Gastroesophageal sphincter (tissue), 4 donors: ENCODE results near the gene GNAO1. TPM values are rescaled to one million over a fixed set of nuclear protein-coding genes. Genes with fewer than 3 reads are reported as not detected.

ENCODE experiments used
- ATAC-seq: fragments of 150-250 bp; one replicate; pipeline ENCODE4 v1.9.1; 2016; ENCODE audit warnings: mild to moderate bottlenecking, moderate library complexity
- H3K27ac ChIP-seq, 4 donors: fragments of 200-600 bp; sonication (generic) in 3 of 4; 1 replicate in 3 of 4; 2 replicates in 1 of 4; pipeline ENCODE4 v1.5.1; 2016 to 2019
- H3K27me3 ChIP-seq: fragments of 200-600 bp; sonication (generic); one replicate; pipeline ENCODE4 v1.5.1; 2019
- H3K36me3 ChIP-seq, 2 donors: fragments of 200-600 bp; sonication (generic); one replicate each; pipeline ENCODE4 v1.5.1; 2019; ENCODE audit warnings: control low read depth in 1 of 2
- H3K4me1 ChIP-seq, 3 donors: fragments of 200-600 bp; sonication (generic); 1 replicate in 2 of 3; 2 replicates in 1 of 3; pipeline ENCODE4 v1.5.1; 2016 to 2019; ENCODE audit warnings: control low read depth in 2 of 3
- H3K4me3 ChIP-seq, 2 donors: fragments of 200-600 bp; sonication (generic); one replicate each; pipeline ENCODE4 v1.5.1; 2019; ENCODE audit warnings: mild to moderate bottlenecking in 1 of 2, moderate library complexity in 1 of 2
- H3K9me3 ChIP-seq, 3 donors: fragments of 200-600 bp; sonication (generic); one replicate each; pipeline ENCODE4 v1.5.1; 2017 to 2019; ENCODE audit warnings: control low read depth in 2 of 3
- EP300 ChIP-seq: sonication (generic); formaldehyde crosslinking; IDR thresholded peaks from one replicate; pipeline ENCODE4 v1.6.1; 2017; ENCODE audit warnings: antibody characterized with exemption, mild to moderate bottlenecking
- POLR2A ChIP-seq, 2 donors: fragments of 450-650 bp; IDR thresholded peaks; one replicate each; pipeline ENCODE4 v1.6.1; 2017; ENCODE audit warnings: antibody characterized with exemption in 2 of 2, mild to moderate bottlenecking in 2 of 2, moderate library complexity in 1 of 2
- POLR2AphosphoS5 ChIP-seq: sonication (generic); formaldehyde crosslinking; IDR thresholded peaks from one replicate; pipeline ENCODE4 v1.6.1; 2017; ENCODE audit warnings: antibody characterized with exemption
- WGBS, 2 donors: methylation state at CpG; one replicate each; pipeline ENCODE4 v1.1.5; 2018; ENCODE audit warnings: low coverage in 1 of 2; 5-methylcytosine and 5-hydroxymethylcytosine counted together
- total RNA-seq, 4 donors: library from RNA; depleted of rRNA; stranded (reverse); fragments of >200 nt; gene quantifications; one replicate each; pipeline ENCODE4 v1.1.0, GENCODE V29; 2016
- TF ChIP-seq, protein P1 (sequence below), 4 experiments: fragments of 200-600 bp in 2 of 4; fragments of 450-650 bp in 2 of 4; sonication (generic) in 1 of 4; IDR thresholded peaks; one replicate each; pipeline ENCODE4 v1.5.1; 2017 to 2019; ENCODE audit warnings: antibody characterized with exemption in 4 of 4, mild to moderate bottlenecking in 2 of 4, moderate library complexity in 2 of 4

The GNAO1 gene
- total RNA-seq, 4 donors from 2014 or later = 3.4 to 21.0 (median 11.0) TPM

DNA sequence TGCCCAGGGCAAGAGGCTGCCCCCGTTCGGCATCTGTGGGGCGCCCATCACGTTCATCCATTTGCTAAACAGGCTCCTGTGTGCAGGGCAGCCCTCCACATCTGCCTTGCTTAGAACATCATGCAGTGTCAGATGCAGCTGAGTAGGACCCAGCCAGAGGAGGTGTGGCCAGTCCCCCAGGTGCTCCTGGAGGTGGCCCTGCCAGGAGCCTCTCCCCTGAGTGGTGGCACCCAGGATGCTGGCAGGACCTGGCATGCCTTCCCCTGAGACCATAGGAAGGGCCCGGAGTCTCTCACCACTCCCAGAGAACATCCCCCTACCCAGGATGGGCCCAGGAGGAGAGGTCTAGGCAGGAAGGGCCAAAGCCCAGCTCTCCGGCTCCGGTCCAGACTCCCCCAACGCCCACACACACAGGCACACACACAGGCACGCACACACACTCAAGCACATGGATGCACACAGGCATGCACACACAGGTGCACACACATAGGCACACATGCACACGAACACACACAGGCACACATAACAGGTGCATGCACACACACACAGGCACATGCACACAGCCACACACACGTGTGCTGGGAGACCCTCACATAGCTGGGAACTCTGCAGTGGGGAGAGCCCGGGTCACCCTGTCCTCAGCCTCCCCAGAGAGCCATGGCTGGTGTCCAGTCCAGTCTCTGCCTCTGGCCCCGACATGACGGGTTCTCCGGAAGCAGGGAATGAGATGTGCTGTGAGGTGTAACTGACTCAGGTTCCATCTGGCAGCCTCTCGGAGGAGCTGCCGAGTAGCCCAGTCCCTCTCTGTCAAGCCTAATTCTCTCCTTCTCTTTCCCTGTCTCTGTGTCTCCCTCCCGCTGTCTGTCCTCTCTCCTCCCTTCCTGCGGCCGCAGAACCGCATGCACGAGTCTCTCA, 159.5 kb downstream of the GNAO1 start:
- Histone ChIP-seq H3K27me3 (no peaks in the 10 kb centered on the region), H3K4me3 (no peak overlapping the region), H3K36me3 (peaks cover 0 to 1% of the 10 kb centered on the region in 2 donors), H3K9me3 (no peaks in the 10 kb centered on the region), H3K4me1 (peaks cover 0 to 2% (median 0%) of the 10 kb centered on the region in 3 donors), H3K27ac (no peak overlapping the region)
- no peak for TF ChIP-seq POLR2A (IDR thresholded peaks at IDR 0.05)
- TF ChIP-seq POLR2AphosphoS5 = no peak
- TF ChIP-seq EP300 = no peak
- TF ChIP-seq, protein P1, sequence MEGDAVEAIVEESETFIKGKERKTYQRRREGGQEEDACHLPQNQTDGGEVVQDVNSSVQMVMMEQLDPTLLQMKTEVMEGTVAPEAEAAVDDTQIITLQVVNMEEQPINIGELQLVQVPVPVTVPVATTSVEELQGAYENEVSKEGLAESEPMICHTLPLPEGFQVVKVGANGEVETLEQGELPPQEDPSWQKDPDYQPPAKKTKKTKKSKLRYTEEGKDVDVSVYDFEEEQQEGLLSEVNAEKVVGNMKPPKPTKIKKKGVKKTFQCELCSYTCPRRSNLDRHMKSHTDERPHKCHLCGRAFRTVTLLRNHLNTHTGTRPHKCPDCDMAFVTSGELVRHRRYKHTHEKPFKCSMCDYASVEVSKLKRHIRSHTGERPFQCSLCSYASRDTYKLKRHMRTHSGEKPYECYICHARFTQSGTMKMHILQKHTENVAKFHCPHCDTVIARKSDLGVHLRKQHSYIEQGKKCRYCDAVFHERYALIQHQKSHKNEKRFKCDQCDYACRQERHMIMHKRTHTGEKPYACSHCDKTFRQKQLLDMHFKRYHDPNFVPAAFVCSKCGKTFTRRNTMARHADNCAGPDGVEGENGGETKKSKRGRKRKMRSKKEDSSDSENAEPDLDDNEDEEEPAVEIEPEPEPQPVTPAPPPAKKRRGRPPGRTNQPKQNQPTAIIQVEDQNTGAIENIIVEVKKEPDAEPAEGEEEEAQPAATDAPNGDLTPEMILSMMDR (IDR thresholded peaks at IDR 0.05) = no peak
- 60 to 78% methylated on average over 4 to 9 of the region's 22 CpGs for WGBS, 2 donors
- no peak for ATAC-seq

DNA sequence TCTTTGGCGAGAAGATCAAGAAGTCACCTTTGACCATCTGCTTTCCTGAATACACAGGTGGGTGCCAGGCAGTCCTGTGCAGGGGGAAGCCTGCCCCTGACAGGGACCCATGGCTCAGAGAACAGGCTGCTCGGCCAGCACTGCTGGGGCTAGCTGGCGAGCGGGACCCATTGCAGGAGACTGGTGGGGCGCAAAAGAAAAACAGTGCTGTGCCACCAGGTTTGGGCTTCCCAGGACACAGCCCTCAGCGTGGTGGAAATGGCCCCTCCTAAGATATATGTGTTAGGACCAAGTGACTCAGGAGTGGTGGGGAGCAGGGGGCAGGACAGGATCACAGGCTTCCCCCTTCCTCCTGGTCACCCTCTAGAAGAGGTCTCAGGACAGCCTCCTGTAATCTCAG, 160.2 kb downstream of the GNAO1 start:
- Histone ChIP-seq H3K4me1 (peaks cover 0 to 9% (median 5%) of the 10 kb centered on the region in 3 donors), H3K27me3 (no peaks in the 10 kb centered on the region), H3K27ac (no peak overlapping the region), H3K36me3 (no peaks in the 10 kb centered on the region), H3K4me3 (no peak overlapping the region), H3K9me3 (no peaks in the 10 kb centered on the region)
- ATAC-seq = no peak
- TF ChIP-seq POLR2AphosphoS5 (no peak), POLR2A (IDR thresholded peaks at IDR 0.05) (no peak), EP300 (no peak)
- TF ChIP-seq, protein P1 (IDR thresholded peaks at IDR 0.05) = no peak
- 65% methylated on average over 2 of the region's 6 CpGs; no CpG with 5 or more reads in 1 of the 2 donors for WGBS, 2 donors

DNA sequence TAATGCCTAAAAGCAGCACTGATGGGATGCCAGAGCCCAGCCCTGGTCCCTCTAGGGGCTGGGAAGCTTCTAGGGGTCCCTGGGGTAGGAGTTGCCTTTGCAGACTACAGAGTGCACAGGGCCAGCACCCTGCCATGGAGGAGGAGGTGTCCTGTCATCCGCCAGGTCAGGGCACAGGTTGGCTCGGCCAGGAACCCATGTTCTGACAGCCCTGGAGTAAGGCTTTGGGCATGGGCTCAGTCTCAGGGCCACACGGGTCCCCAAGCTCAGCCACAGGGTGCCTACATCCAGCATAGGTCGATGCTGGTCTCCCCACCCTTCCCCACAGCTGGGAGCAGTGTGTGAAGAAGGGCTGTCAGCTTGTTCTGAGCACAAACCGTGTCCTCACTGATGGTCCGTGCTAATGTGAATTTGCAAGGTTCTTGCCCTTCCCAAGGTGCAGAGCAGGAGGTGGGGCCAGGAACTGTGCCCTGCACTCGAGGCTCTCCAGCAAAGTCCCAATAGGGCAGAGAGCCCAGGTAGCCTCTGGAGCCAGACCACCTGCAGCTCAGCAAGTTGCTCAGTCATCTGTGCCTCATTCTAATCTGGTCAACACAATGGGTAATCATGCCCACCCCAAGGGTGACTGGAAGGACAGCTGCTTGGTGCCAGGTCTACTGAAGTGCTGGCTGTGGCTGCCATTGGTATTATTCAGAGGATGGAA, 161.2 kb downstream of the GNAO1 start:
- H3K4me1 ChIP-seq = peaks cover 0 to 17% (median 5%) of the 10 kb centered on the region in 3 donors
- H3K36me3 ChIP-seq = no peaks in the 10 kb centered on the region
- H3K27ac ChIP-seq = no peak overlapping the region
- ATAC-seq = no peak
- no peaks in the 10 kb centered on the region for H3K27me3 ChIP-seq
- TF ChIP-seq, protein P1 (IDR thresholded peaks at IDR 0.05) = no peak
- TF ChIP-seq EP300 (no peak), POLR2AphosphoS5 (no peak), POLR2A (IDR thresholded peaks at IDR 0.05) (no peak)
- 93 to 100% methylated on average over 1 to 5 of the region's 7 CpGs for WGBS, 2 donors
- H3K4me3 ChIP-seq = no peak overlapping the region
- H3K9me3 ChIP-seq = no peaks in the 10 kb centered on the region

DNA sequence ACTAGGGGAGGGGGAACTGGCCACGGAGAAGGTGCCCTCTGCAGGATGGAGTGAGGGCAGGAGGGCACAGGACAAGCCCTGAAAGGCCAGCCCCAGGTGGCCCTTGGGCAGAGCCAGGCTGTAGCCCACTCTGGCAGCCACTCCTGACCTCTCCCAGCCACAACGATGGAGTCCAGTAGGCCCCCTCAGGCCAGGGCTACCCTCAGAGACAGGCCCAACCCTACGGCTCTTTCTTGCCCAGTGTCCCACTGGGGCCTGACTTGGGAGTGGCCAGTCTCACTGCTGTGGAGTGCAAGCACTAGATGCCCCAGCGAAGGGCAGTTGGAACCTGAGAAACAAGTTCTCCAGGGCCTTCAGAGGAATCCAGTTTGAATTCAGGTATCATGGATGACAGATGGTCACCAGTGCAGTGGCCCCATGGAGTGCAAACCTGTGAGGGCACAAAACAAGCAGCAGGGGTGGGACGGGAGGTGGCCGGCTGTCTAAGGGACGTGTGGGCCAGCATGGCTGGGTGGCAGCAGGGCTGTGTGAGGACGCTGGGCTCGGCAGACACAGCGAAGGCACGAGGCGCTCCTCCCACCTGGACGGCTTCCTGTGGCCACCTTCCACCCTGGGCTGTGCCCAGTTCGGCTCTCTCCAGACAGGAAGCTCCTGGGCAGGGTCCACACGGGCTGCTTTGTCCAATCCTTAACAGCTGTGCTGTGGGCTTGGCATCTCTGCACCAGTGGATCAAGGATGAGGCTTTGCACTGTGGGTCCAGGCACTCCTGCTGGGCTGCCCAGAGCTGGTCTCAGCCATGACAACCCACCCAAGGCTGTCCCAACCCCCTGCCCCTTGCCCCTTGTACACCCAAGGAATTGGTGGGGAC, 162.0 kb downstream of the GNAO1 start:
- Histone ChIP-seq H3K9me3 (no peaks in the 10 kb centered on the region), H3K36me3 (no peaks in the 10 kb centered on the region), H3K27ac (no peak overlapping the region), H3K27me3 (no peaks in the 10 kb centered on the region), H3K4me1 (peaks cover 0 to 18% (median 5%) of the 10 kb centered on the region in 3 donors), H3K4me3 (no peak overlapping the region)
- ATAC-seq = no peak
- TF ChIP-seq POLR2A (IDR thresholded peaks at IDR 0.05) (no peak), POLR2AphosphoS5 (no peak), EP300 (no peak)
- TF ChIP-seq, protein P1 (IDR thresholded peaks at IDR 0.05) = no peak
- WGBS, 2 donors = 71% methylated on average over 5 of the region's 15 CpGs; no CpG with 5 or more reads in 1 of the 2 donors
